ENCODE data around the gene STK25. TPM values are rescaled to one million over a fixed set of nuclear protein-coding genes. Genes with fewer than 3 reads are reported as not detected.
"Not testable (repeated sequence)": the region's sequence is repeated elsewhere in the genome, so short reads cannot be mapped to it uniquely, and the experiment has no call there.

STK25 gene
- total and polyA plus RNA-seq, 2 donors (not counting 3 experiments of a cell fraction or from before 2014, with no cell fraction given) = 286 to 715 TPM

GRCh38 chr2:241506793-241507429, 1.5 kb downstream of the STK25 start:
- H3K27ac ChIP-seq (ENCODE audit: insufficient read depth, low read depth, low read length) = no peak overlapping the region
- peak overlapping the region; percentile 60 for H3K4me2 ChIP-seq (ENCODE audit: insufficient read depth, low read length)
- no TSS peak for BruUV-seq (replicated peaks)
- H3K9me1 ChIP-seq (replicated peaks; ENCODE audit: control insufficient read depth, extremely low read depth, insufficient read depth, low read length) = no peaks in the 10 kb centered on the region
- no peaks in the 10 kb centered on the region for H3K9me3 ChIP-seq (replicated peaks; ENCODE audit: control insufficient read depth, insufficient read depth, low read length)
- dilution Hi-C loops (cut with MboI; ENCODE audit: extremely low pct_ligation_motif_present, low sequenced_read_pairs) (no loop called here), intact Hi-C loops (cut with micrococcal nuclease) (loop anchor here (5.0 to 10.0 kb wide), 2 partner anchors 150 to 368 kb away; partner anchors contain the start of gene FARP2)
- TF ChIP-seq JUN (IDR thresholded peaks at IDR 0.05; ENCODE audit: borderline replicate concordance, insufficient read depth, insufficient read length, low read depth) = no peak
- no peak for TF ChIP-seq EZH2 (IDR thresholded peaks at IDR 0.05; ENCODE audit: borderline replicate concordance, low read depth, low read length, severe bottlenecking)
- TF ChIP-seq FOS (IDR thresholded peaks at IDR 0.05; ENCODE audit: borderline replicate concordance, insufficient read depth, low read length) = no peak
- TF ChIP-seq MYC (IDR thresholded peaks at IDR 0.05; ENCODE audit: low read depth, low read length) = no peak
- no peak for TF ChIP-seq GATA2 (IDR thresholded peaks at IDR 0.05; ENCODE audit: insufficient read depth, insufficient read length, low read depth, low read length)
- peak; percentile 43 for TF ChIP-seq POLR2AphosphoS5 (IDR thresholded peaks at IDR 0.05; ENCODE audit: insufficient read depth, low read depth, low read length)
- TF ChIP-seq MAX (IDR thresholded peaks at IDR 0.05; ENCODE audit: insufficient read depth, insufficient read length) = no peak
- TF ChIP-seq POLR2A (IDR thresholded peaks at IDR 0.05; ENCODE audit: low read depth, low read length) = peak; percentile 69
- no peak for TF ChIP-seq CTCF (IDR thresholded peaks at IDR 0.05; ENCODE audit: extremely low read depth in 1 of 2, insufficient read depth in 1 of 2, low read depth in 1 of 2, low read length in 2 of 2)
- FAIRE-seq (peak; percentile 96), DNase-seq (ENCODE audit: low read depth, low spot score) (peak; percentile 46)
- POLR2A ChIA-PET = no interaction called here
- peaks cover 16% of the 10 kb centered on the region for H3K4me1 ChIP-seq (ENCODE audit: control insufficient read depth, extremely low read depth, insufficient read depth, low read length)
- H3K27me3 ChIP-seq (ENCODE audit: control insufficient read depth in 2 of 2, insufficient read depth in 2 of 2, low read length in 2 of 2) = no peaks in the 10 kb centered on the region
- H3K4me3 ChIP-seq (replicated peaks in 1 of 3; ENCODE audit: insufficient read depth in 1 of 3, low read depth in 1 of 3, low read length in 3 of 3) = peak overlapping the region; percentile 55 to 84 (median 77)
- H3K9ac ChIP-seq (replicated peaks; ENCODE audit: extremely low read depth, insufficient read depth, low read length) = peak overlapping the region; percentile 79
- CTCF ChIA-PET = interaction anchor here (0.7 to 2.2 kb wide), 5 partner anchors 8 to 152 kb away, joined by 3 to 15 read pairs (median 4); partner anchors contain the start of gene BOK
- no peak overlapping the region for H2AFZ ChIP-seq (ENCODE audit: low read depth, low read length)
- peaks cover 48% of the 10 kb centered on the region for H3K79me2 ChIP-seq (ENCODE audit: control insufficient read depth, insufficient read depth, low read length)
- peaks cover 0 to 5% of the 10 kb centered on the region in 2 experiments for H3K36me3 ChIP-seq (ENCODE audit: control insufficient read depth in 2 of 2, extremely low read depth in 1 of 2, insufficient read depth in 2 of 2, low read length in 2 of 2)
- H4K20me1 ChIP-seq (replicated peaks; ENCODE audit: control insufficient read depth, extremely low read depth, insufficient read depth, low read length) = no peaks in the 10 kb centered on the region

- not testable (repeated sequence) for H3K27ac ChIP-seq (ENCODE audit: insufficient read depth, low read depth, low read length)
- intact Hi-C loops (cut with micrococcal nuclease) = loop anchor here (5.0 to 10.0 kb wide), 2 partner anchors 149 to 368 kb away; partner anchors contain the start of gene FARP2
Measured at GRCh38 chr2:241506317-241506716, 2.1 kb downstream of the STK25 start.

More at GRCh38 chr2:241506317-241506716, 2.1 kb downstream of the STK25 start:
- H3K4me3 ChIP-seq (replicated peaks in 1 of 3; ENCODE audit: insufficient read depth in 1 of 3, low read depth in 1 of 3, low read length in 3 of 3); H3K9me3 ChIP-seq (replicated peaks; ENCODE audit: control insufficient read depth, insufficient read depth, low read length); H2AFZ ChIP-seq (ENCODE audit: low read depth, low read length); H4K20me1 ChIP-seq (replicated peaks; ENCODE audit: control insufficient read depth, extremely low read depth, insufficient read depth, low read length); dilution Hi-C loops (cut with MboI; ENCODE audit: extremely low pct_ligation_motif_present, low sequenced_read_pairs); DNase-seq (ENCODE audit: low read depth, low spot score); POLR2A ChIA-PET; H3K9ac ChIP-seq (replicated peaks; ENCODE audit: extremely low read depth, insufficient read depth, low read length); H3K36me3 ChIP-seq (ENCODE audit: control insufficient read depth in 2 of 2, extremely low read depth in 1 of 2, insufficient read depth in 2 of 2, low read length in 2 of 2); H3K27me3 ChIP-seq (ENCODE audit: control insufficient read depth in 2 of 2, insufficient read depth in 2 of 2, low read length in 2 of 2); H3K9me1 ChIP-seq (replicated peaks; ENCODE audit: control insufficient read depth, extremely low read depth, insufficient read depth, low read length): not testable (repeated sequence)
- H3K4me2 ChIP-seq (ENCODE audit: insufficient read depth, low read length) = peak overlapping the region; percentile 60
- peak; percentile 21 for FAIRE-seq
- TSS peak; percentile 22 for BruUV-seq (replicated peaks)
- peaks cover 16% of the 10 kb centered on the region for H3K4me1 ChIP-seq (ENCODE audit: control insufficient read depth, extremely low read depth, insufficient read depth, low read length)
- CTCF ChIA-PET = interaction anchor here (0.7 to 2.2 kb wide), 4 partner anchors 8 to 68 kb away, joined by 3 to 15 read pairs (median 4); partner anchors contain the start of gene BOK
- H3K79me2 ChIP-seq (ENCODE audit: control insufficient read depth, insufficient read depth, low read length) = peaks cover 52% of the 10 kb centered on the region
